OCI-LY1 (cell line): ENCODE measurements around the gene PYDC1.
"Not testable (repeated sequence)": the region's sequence is repeated elsewhere in the genome, so short reads cannot be mapped to it uniquely, and the experiment has no call there.

ENCODE experiments used
- H2AFZ ChIP-seq: fragments of 200-600 bp; sonication (generic), shearing (Covaris generic); 2 replicates; pipeline ENCODE4 v1.6.0; 2014; ENCODE audit warnings: antibody characterized with exemption, mild to moderate bottlenecking, low read length
- H3F3A ChIP-seq: fragments of 200-600 bp; sonication (generic), shearing (Covaris generic); 2 replicates; pipeline ENCODE4 v1.6.0; 2014; ENCODE audit warnings: mild to moderate bottlenecking, antibody characterized with exemption, low read length, moderate library complexity; ENCODE audit not compliant: insufficient read depth
- H3K27ac ChIP-seq: fragments of 200-600 bp; sonication (generic); 2 replicates; pipeline ENCODE4 v1.5.1; 2014; ENCODE audit warnings: low read length, mixed run types, mild to moderate bottlenecking, low read depth; ENCODE audit not compliant: poor library complexity, severe bottlenecking
- H3K27me3 ChIP-seq: fragments of 200-600 bp; sonication (generic); 2 replicates; pipeline ENCODE4 v1.6.0; 2014; ENCODE audit warnings: antibody characterized with exemption, mild to moderate bottlenecking, low read length, moderate library complexity; ENCODE audit not compliant: insufficient read depth
- H3K36me3 ChIP-seq: fragments of 200-600 bp; sonication (generic); 2 replicates; pipeline ENCODE4 v1.6.1; 2014; ENCODE audit warnings: mild to moderate bottlenecking, antibody characterized with exemption, low read length, moderate library complexity, mixed read lengths; ENCODE audit not compliant: insufficient read depth
- H3K4me1 ChIP-seq: fragments of 200-600 bp; sonication (generic); 2 replicates; pipeline ENCODE4 v1.5.1; 2014; ENCODE audit warnings: mild to moderate bottlenecking, low read length, moderate library complexity; ENCODE audit not compliant: insufficient read depth, severe bottlenecking
- H3K4me2 ChIP-seq: fragments of 200-600 bp; sonication (generic), shearing (Covaris generic); 2 replicates; pipeline ENCODE4 v1.6.1; 2014; ENCODE audit warnings: low read length
- H3K4me3 ChIP-seq: fragments of 200-600 bp; sonication (generic); 2 replicates; pipeline ENCODE4 v1.5.1; 2014; ENCODE audit warnings: low read length, low read depth, mild to moderate bottlenecking, mixed read lengths; ENCODE audit not compliant: poor library complexity, severe bottlenecking
- H3K79me2 ChIP-seq: fragments of 200-600 bp; shearing (Covaris generic); 2 replicates; pipeline ENCODE4 v1.6.1; 2016; ENCODE audit warnings: mixed run types, low read length, mixed read lengths; ENCODE audit not compliant: insufficient read depth
- H3K9ac ChIP-seq: fragments of 200-600 bp; sonication (generic), shearing (Covaris generic); 2 replicates; pipeline ENCODE4 v1.6.1; 2014; ENCODE audit warnings: mild to moderate bottlenecking, low read length, mixed read lengths
- H3K9me2 ChIP-seq: fragments of 200-600 bp; sonication (generic), shearing (Covaris generic); 2 replicates; pipeline ENCODE4 v1.6.1; 2014; ENCODE audit warnings: low read depth, mild to moderate bottlenecking, low read length, mixed read lengths
- H3K9me3 ChIP-seq: fragments of 200-600 bp; shearing (Covaris generic); 2 replicates; pipeline ENCODE4 v1.6.1; 2014; ENCODE audit warnings: low read length, mixed read lengths
- H4K20me1 ChIP-seq: fragments of 200-600 bp; sonication (generic), shearing (Covaris generic); 2 replicates; pipeline ENCODE4 v1.6.0; 2016; ENCODE audit warnings: mild to moderate bottlenecking, low read length; ENCODE audit not compliant: insufficient read depth
- EZH2 ChIP-seq: fragments of 200-600 bp; sonication (generic), shearing (Covaris generic); IDR thresholded peaks from 2 replicates; pipeline ENCODE4 v1.8.0; 2017; ENCODE audit warnings: borderline replicate concordance, mixed run types, mild to moderate bottlenecking, antibody characterized with exemption, low read length, moderate library complexity, mixed read lengths
- TF ChIP-seq, protein P1 (sequence below): fragments of 200-600 bp; sonication (generic), shearing (Covaris generic); IDR thresholded peaks from 2 replicates; pipeline ENCODE4 v1.5.1; 2017; ENCODE audit warnings: mild to moderate bottlenecking, antibody characterized with exemption, low read length, moderate library complexity, mixed read lengths

The PYDC1 gene

DNA sequence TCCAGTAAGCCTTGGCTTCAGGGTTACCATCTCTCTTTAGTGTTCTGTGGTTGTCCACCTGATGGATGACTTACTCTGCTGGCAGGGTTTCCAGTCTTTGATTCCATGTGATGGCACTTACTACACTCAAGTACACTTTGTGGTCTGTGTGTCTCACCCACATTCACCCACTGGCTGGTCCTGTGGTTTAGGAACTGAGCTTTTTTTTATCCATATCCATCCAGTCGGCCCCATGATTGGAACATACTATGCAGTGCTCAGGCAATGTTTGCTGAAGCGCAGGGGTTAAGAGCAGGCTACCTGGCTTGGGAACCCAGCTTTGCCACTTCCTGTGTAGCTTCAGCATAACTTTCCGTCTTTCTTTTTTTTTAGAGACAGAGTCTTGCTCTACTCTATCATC lies 39.8 kb downstream of the PYDC1 start:
- Histone ChIP-seq H3K9ac (peak overlapping the region; percentile 30; the same call in 1 of the 2 replicates), H3K27ac (no peak overlapping the region), H3K4me3 (no peak overlapping the region), H3F3A (peaks cover 5% of the 10 kb centered on the region; the same call in 1 of the 2 replicates), H3K9me3 (no peaks in the 10 kb centered on the region), H3K27me3 (no peaks in the 10 kb centered on the region), H3K4me2 (0 out of 2 replicates have a peak overlapping the region, but pooled peaks have one; percentile 16), H2AFZ (peak overlapping the region; percentile 84; the same call in 1 of the 2 replicates), H3K9me2 (no peaks in the 10 kb centered on the region), H3K36me3 (peaks cover 15% of the 10 kb centered on the region), H3K79me2 (peaks cover 21% of the 10 kb centered on the region), H4K20me1 (0 out of 2 replicates have a peak, but pooled peaks cover 2% of the 10 kb centered on the region), H3K4me1 (peaks cover 26% of the 10 kb centered on the region)
- TF ChIP-seq, protein P1, sequence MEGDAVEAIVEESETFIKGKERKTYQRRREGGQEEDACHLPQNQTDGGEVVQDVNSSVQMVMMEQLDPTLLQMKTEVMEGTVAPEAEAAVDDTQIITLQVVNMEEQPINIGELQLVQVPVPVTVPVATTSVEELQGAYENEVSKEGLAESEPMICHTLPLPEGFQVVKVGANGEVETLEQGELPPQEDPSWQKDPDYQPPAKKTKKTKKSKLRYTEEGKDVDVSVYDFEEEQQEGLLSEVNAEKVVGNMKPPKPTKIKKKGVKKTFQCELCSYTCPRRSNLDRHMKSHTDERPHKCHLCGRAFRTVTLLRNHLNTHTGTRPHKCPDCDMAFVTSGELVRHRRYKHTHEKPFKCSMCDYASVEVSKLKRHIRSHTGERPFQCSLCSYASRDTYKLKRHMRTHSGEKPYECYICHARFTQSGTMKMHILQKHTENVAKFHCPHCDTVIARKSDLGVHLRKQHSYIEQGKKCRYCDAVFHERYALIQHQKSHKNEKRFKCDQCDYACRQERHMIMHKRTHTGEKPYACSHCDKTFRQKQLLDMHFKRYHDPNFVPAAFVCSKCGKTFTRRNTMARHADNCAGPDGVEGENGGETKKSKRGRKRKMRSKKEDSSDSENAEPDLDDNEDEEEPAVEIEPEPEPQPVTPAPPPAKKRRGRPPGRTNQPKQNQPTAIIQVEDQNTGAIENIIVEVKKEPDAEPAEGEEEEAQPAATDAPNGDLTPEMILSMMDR = no peak
- TF ChIP-seq EZH2 = no peak

DNA sequence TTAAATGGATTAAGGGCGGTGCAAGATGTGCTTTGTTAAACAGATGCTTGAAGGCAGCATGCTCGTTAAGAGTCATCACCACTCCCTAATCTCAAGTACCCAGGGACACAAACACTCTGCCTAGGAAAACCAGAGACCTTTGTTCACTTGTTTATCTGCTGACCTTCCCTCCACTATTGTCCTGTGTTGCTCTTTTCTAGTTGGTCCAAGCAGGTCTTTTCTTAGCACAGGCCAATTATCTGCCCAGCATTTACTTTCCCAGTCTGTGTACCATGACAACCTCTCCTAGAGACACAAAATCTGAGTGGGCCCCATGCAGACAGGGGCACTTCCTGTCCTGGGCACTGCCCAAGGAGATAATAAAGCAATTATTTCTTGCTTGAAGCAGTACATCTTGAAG lies 46.9 kb downstream of the PYDC1 start:
- H3K9me2 ChIP-seq, H3K9me3 ChIP-seq, H3K79me2 ChIP-seq, H3K27ac ChIP-seq, H3K9ac ChIP-seq, H2AFZ ChIP-seq, H3K4me1 ChIP-seq, H3F3A ChIP-seq, H3K4me2 ChIP-seq, H4K20me1 ChIP-seq, H3K4me3 ChIP-seq, H3K36me3 ChIP-seq, H3K27me3 ChIP-seq: not testable (repeated sequence)

DNA sequence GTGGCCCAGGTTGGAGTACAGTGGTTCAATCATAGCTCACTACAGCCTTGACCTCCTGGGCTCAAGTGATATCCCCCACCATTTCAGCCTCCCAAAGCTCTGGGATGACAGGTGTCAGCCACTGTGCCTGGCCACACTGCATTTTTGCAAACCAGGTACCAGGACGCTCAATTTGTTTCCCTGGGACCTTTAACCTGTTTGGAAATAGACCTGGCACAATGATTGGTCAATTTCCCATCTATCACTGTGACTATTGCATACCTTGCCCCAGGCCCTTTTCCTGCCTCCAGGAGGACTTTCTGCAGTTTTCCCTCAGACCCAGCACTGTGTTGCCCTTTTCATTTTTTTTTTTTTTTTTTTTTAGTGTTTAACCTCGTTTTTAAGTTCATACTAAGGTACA lies 48.1 kb downstream of the PYDC1 start:
- no peak overlapping the region for H3K27ac ChIP-seq
- no peak overlapping the region for H3K4me2 ChIP-seq
- no peaks in the 10 kb centered on the region for H3K27me3 ChIP-seq
- no peak overlapping the region for H3K9ac ChIP-seq
- no peaks in the 10 kb centered on the region for H3K79me2 ChIP-seq
- H3K36me3 ChIP-seq = no peaks in the 10 kb centered on the region
- H3K4me1 ChIP-seq = no peaks in the 10 kb centered on the region
- H4K20me1 ChIP-seq = no peaks in the 10 kb centered on the region
- no peak overlapping the region for H3K4me3 ChIP-seq
- H3F3A ChIP-seq = no peaks in the 10 kb centered on the region
- no peaks in the 10 kb centered on the region for H3K9me2 ChIP-seq
- no peaks in the 10 kb centered on the region for H3K9me3 ChIP-seq
- TF ChIP-seq, protein P1 = no peak
- no peak for TF ChIP-seq EZH2
- no peak overlapping the region for H2AFZ ChIP-seq

DNA sequence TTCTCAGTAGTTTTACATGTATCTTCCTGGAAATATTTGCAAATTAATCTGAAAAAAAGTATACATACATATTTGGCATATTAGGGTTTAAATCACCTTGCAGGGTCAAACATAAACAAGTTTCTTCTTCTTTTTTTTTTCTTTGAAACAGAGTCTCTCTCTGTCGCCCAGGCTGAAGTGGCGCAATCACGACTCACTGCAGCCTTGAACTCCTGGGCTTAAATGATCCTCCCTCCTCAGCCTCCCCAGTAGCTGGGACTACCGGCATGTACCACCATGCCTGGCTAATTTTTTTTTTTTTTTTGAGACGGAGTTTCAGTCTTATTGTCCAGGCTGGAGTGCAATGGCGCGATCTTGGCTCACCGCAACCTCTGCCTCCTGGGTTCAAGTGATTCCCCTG lies 49.6 kb downstream of the PYDC1 start:
- H3K9me2 ChIP-seq = no peaks in the 10 kb centered on the region
- H3K9ac ChIP-seq = no peak overlapping the region
- no peak overlapping the region for H3K27ac ChIP-seq
- H2AFZ ChIP-seq = no peak overlapping the region
- TF ChIP-seq, protein P1 = no peak
- TF ChIP-seq EZH2 = no peak
- no peaks in the 10 kb centered on the region for H4K20me1 ChIP-seq
- H3F3A ChIP-seq = no peaks in the 10 kb centered on the region
- H3K4me3 ChIP-seq = no peak overlapping the region
- H3K9me3 ChIP-seq = no peaks in the 10 kb centered on the region
- H3K36me3 ChIP-seq = no peaks in the 10 kb centered on the region
- no peaks in the 10 kb centered on the region for H3K79me2 ChIP-seq
- H3K4me2 ChIP-seq = no peak overlapping the region
- H3K4me1 ChIP-seq = no peaks in the 10 kb centered on the region
- no peaks in the 10 kb centered on the region for H3K27me3 ChIP-seq
